Measurements from ENCODE around the gene SELENOV. TPM values are rescaled to one million over a fixed set of nuclear protein-coding genes. Genes with fewer than 3 reads are reported as not detected.

SELENOV gene
- total RNA-seq, 3 donors from 2014 or later, result not detected

GRCh38 chr19:39531834-39532232 is 16.9 kb downstream of the SELENOV start:
- Histone ChIP-seq H3K4me1 (ENCODE audit: low read depth) (peaks cover 11% of the 10 kb centered on the region), H3K36me3 (ENCODE audit: low read depth) (no peaks in the 10 kb centered on the region), H3K9me3 (no peaks in the 10 kb centered on the region), H3K4me3 (no peak overlapping the region)
- ATAC-seq (no peak), DNase-seq (no peak)
- TF ChIP-seq, protein P1, sequence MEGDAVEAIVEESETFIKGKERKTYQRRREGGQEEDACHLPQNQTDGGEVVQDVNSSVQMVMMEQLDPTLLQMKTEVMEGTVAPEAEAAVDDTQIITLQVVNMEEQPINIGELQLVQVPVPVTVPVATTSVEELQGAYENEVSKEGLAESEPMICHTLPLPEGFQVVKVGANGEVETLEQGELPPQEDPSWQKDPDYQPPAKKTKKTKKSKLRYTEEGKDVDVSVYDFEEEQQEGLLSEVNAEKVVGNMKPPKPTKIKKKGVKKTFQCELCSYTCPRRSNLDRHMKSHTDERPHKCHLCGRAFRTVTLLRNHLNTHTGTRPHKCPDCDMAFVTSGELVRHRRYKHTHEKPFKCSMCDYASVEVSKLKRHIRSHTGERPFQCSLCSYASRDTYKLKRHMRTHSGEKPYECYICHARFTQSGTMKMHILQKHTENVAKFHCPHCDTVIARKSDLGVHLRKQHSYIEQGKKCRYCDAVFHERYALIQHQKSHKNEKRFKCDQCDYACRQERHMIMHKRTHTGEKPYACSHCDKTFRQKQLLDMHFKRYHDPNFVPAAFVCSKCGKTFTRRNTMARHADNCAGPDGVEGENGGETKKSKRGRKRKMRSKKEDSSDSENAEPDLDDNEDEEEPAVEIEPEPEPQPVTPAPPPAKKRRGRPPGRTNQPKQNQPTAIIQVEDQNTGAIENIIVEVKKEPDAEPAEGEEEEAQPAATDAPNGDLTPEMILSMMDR (IDR thresholded peaks at IDR 0.05), result no peak
- intact Hi-C loops (cut with DNase I, micrococcal nuclease), result no loop called here

GRCh38 chr19:39532233-39533002 is 17.5 kb downstream of the SELENOV start, which contains the start of gene EID2B:
Gene EID2B (minus strand): TSS chr19:39532852. CDS start chr19:39532802, 50 bp downstream.
- peak; percentile 99 for ATAC-seq
- peaks cover 11% of the 10 kb centered on the region for H3K4me1 ChIP-seq (ENCODE audit: low read depth)
- intact Hi-C loops (cut with DNase I, micrococcal nuclease), result no loop called here
- TF ChIP-seq, protein P1 (IDR thresholded peaks at IDR 0.05), result peak; percentile 93
- DNase-seq, result peak; percentile 94 to 96 (median 94)
- no peaks in the 10 kb centered on the region for H3K36me3 ChIP-seq (ENCODE audit: low read depth)
- H3K4me3 ChIP-seq, result peak within 1 kb of the TSS; percentile 30
- H3K9me3 ChIP-seq, result no peaks in the 10 kb centered on the region

- intact Hi-C loops (cut with DNase I, micrococcal nuclease), result no loop called here
- H3K4me1 ChIP-seq (ENCODE audit: low read depth), result peaks cover 11% of the 10 kb centered on the region
- TF ChIP-seq, protein P1 (IDR thresholded peaks at IDR 0.05), result no peak
- ATAC-seq (peak; percentile 7), DNase-seq (no peak)
- no peaks in the 10 kb centered on the region for H3K36me3 ChIP-seq (ENCODE audit: low read depth)
- no peaks in the 10 kb centered on the region for H3K9me3 ChIP-seq
- H3K4me3 ChIP-seq, result no peak overlapping the region
These were observed 18.1 kb downstream of the SELENOV start for GRCh38 chr19:39533003-39533512.

DNA sequence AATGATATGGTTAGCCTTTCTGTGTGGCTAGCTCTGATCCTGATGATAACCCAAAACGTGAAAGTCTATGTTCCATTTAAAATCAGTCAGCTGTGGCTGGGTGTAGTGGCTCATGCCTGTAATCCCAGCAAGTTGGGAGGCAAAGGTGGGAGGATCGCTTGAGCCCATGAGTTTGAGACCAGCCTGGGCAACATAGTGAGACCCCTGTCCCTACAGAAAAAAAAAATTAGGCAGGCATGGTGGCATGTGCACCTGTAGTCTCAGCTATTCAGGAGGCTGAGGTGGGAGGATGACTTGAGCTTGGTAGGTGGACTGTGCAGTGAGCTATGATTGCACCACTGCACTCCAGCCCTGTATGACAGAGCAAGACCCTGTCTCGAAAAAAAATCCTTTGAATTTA is 18.9 kb downstream of the SELENOV start:
- ATAC-seq (no peak), DNase-seq (no peak)
- Histone ChIP-seq H3K4me3 (no peak overlapping the region), H3K9me3 (no peaks in the 10 kb centered on the region), H3K36me3 (ENCODE audit: low read depth) (no peaks in the 10 kb centered on the region), H3K4me1 (ENCODE audit: low read depth) (peaks cover 15% of the 10 kb centered on the region)
- TF ChIP-seq, protein P1 (IDR thresholded peaks at IDR 0.05), result no peak
- intact Hi-C loops (cut with DNase I, micrococcal nuclease), result no loop called here

DNA sequence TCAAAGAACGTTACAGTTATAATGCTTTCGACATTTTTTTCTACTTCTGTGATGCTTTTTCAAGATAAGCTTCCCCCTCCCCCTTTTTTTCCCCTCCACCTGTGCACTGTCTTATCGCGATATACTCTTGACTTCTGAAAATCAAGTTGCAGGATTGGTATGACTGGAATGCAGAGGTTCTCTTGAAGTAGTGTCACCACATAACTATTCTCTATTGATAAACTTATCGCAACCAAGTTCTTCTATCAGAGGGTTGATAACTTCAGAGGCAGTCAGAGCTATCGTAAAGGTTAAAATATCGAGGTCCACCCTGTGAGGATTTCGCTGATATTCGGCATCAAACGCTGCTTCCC is 24.2 kb downstream of the SELENOV start:
- Histone ChIP-seq H3K36me3 (ENCODE audit: low read depth) (no peaks in the 10 kb centered on the region), H3K4me3 (peak overlapping the region; percentile 86), H3K4me1 (ENCODE audit: low read depth) (peaks cover 8% of the 10 kb centered on the region), H3K9me3 (no peaks in the 10 kb centered on the region)
- ATAC-seq (no peak), DNase-seq (no peak)
- intact Hi-C loops (cut with DNase I, micrococcal nuclease), result no loop called here
- TF ChIP-seq, protein P1 (IDR thresholded peaks at IDR 0.05), result no peak

Measured in mucosa of descending colon (tissue), 3 donors.